Epithelial cell of proximal tubule (primary cell): ENCODE results near the gene NRDE2. TPM values are rescaled to one million over a fixed set of nuclear protein-coding genes. Genes with fewer than 3 reads are reported as not detected.
"Not testable (repeated sequence)": the region's sequence is repeated elsewhere in the genome, so short reads cannot be mapped to it uniquely, and the experiment has no call there.

Experiments used
- DNase-seq: peaks from one replicate; pipeline ENCODE4 v3.0.0-alpha.2; 2011; ENCODE audit warnings: low read depth
- H3K4me3 ChIP-seq: 2 replicates; pipeline ENCODE4 v1.5.1; 2011; ENCODE audit warnings: low read depth, mild to moderate bottlenecking, low read length
- CTCF ChIP-seq: conservative IDR thresholded peaks from 2 replicates; pipeline ENCODE4 v1.5.1; 2012; ENCODE audit warnings: low read depth, mild to moderate bottlenecking, low read length
- total RNA-seq: library from RNA; depleted of rRNA; stranded (reverse); fragments of >200 nt; gene quantifications from 2 replicates; pipeline ENCODE4 v1.2.3, GENCODE V29; 2015

NRDE2 gene
- total RNA-seq, 1 donor from 2014 or later, result 16.5 TPM

DNA sequence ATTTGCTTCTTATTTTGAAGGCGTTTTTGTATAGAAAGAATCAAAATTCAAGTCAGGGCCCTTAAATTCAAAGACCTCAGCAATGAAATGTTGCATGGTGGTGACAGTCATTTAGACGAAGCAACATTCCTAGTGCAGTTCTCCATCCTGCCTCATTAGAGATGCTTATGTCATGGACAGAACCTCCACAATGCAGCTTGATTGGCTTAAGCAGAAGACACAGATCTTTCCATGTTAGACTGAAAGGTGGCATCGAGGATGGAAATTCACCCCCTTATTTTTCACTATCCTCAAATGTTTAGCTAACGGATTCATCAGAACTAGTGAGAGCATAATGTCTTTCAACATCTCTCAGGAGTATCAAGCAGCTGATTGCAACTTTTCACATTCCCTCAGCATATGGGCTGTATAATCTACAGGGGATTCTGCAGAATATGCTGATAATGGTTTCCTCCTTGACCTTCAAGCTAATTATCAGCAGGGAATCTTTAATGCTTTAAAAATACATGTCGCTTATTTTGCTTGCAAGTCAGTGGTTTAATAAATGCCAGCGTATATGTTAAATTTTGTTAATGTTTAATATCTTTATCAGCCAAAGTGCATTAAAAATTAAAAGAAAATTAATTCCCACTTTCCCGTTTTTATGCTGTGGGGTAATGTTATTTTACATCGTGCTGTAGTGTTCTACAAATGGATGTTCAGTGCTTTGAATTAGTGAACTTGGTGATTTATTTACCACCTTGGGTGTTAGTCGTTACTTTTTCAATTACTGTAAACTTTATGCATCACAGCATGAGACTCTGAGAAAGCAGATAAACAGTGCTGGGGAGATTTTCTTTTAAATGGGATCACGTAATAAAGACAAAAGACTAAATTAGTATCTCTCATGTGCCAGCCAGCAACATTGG lies 12.8 kb upstream of the NRDE2 start:
- H3K4me3 ChIP-seq, result no peak overlapping the region
- DNase-seq, result no peak

DNA sequence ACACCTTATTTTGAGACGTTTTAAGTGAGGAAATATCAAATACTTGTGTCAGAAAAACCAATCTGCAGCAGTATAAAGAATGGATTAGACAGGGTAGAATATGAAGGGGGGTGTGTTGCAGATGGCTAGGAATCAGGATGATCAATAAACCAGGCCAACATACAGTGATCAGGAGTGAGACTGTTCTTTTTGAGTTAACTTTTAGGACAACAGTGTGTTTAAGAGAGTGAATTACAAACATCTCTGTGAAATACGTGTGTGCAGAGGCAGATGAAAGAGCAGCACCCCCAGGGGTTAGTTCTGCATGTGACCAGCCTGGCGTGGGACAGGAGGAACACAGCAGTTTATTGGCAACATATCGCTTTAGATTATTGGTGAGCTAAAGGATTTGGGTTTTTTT lies 10.6 kb upstream of the NRDE2 start:
- H3K4me3 ChIP-seq, result no peak overlapping the region
- DNase-seq, result no peak
- TF ChIP-seq CTCF, result no peak

More for the DNA sequence above, 12.8 kb upstream of the NRDE2 start:
- TF ChIP-seq CTCF, result no peak

- no peak for TF ChIP-seq CTCF
- no peak for DNase-seq
- no peak overlapping the region for H3K4me3 ChIP-seq
Measured at GRCh38 chr14:90341784-90342183, 10.0 kb upstream of the NRDE2 start.

DNA sequence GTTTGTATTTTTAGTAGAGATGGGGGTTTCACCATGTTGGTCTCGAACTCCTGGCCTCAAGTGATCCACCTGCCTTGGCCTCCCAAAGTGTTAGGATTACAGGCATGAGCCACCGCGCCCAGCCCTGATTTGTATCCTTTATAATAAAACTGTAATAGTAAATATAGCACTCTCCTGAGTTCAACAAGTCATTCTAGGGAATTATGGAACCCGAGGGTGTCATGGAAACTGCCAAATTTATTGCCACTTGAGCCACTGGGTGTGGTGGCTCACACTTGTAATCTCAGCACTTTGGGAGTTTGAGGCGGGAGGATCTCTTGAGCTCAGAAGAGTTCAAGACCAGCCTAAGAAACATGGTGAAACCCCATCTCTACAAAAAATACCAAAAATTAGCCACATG lies 9.5 kb upstream of the NRDE2 start:
- not testable (repeated sequence) for H3K4me3 ChIP-seq, DNase-seq

GRCh38 chr14:90336985-90337384 lies 5.2 kb upstream of the NRDE2 start:
- no peak for DNase-seq
- no peak for TF ChIP-seq CTCF
- no peak overlapping the region for H3K4me3 ChIP-seq

- no peak for DNase-seq
- no peak for TF ChIP-seq CTCF
Measured at GRCh38 chr14:90336401-90336800, 4.7 kb upstream of the NRDE2 start.

GRCh38 chr14:90332271-90332584 lies 487 bp upstream of the NRDE2 start:
- DNase-seq, result no peak
- TF ChIP-seq CTCF, result no peak
- H3K4me3 ChIP-seq, result peak overlapping the region; percentile 83

More at GRCh38 chr14:90336401-90336800, 4.7 kb upstream of the NRDE2 start:
- H3K4me3 ChIP-seq, result no peak overlapping the region
